ENCODE results near the gene SRP14.

The SRP14 gene

GRCh38 chr15:40058476-40059140 is 19.6 kb upstream of the SRP14 start:
- peak; percentile 51 for DNase-seq (ENCODE audit: low spot score)
- Histone ChIP-seq H3K4me3 (ENCODE audit: severe bottlenecking) (no peak overlapping the region), H3K4me1 (ENCODE audit: insufficient read depth, poor library complexity, severe bottlenecking) (peaks cover 24% of the 10 kb centered on the region), H3K27me3 (ENCODE audit: insufficient read depth, poor library complexity, severe bottlenecking) (no peaks in the 10 kb centered on the region), H3K27ac (ENCODE audit: poor library complexity, severe bottlenecking) (no peak overlapping the region), H3K36me3 (ENCODE audit: low read depth) (no peaks in the 10 kb centered on the region), H3K9me3 (ENCODE audit: severe bottlenecking) (no peaks in the 10 kb centered on the region)
- TF ChIP-seq CTCF (IDR thresholded peaks at IDR 0.05; ENCODE audit: poor library complexity, severe bottlenecking): no peak
- ATAC-seq (ENCODE audit: low read depth): no peak

- H3K36me3 ChIP-seq (ENCODE audit: low read depth): no peaks in the 10 kb centered on the region
- H3K27me3 ChIP-seq (ENCODE audit: insufficient read depth, poor library complexity, severe bottlenecking): no peaks in the 10 kb centered on the region
- no peak overlapping the region for H3K4me3 ChIP-seq (ENCODE audit: severe bottlenecking)
- peak overlapping the region; percentile 19 for H3K27ac ChIP-seq (ENCODE audit: poor library complexity, severe bottlenecking)
- H3K4me1 ChIP-seq (ENCODE audit: insufficient read depth, poor library complexity, severe bottlenecking): peaks cover 18% of the 10 kb centered on the region
- H3K9me3 ChIP-seq (ENCODE audit: severe bottlenecking): no peaks in the 10 kb centered on the region
- DNase-seq (ENCODE audit: low spot score) (no peak), ATAC-seq (ENCODE audit: low read depth) (peak; percentile 15)
- no peak for TF ChIP-seq CTCF (IDR thresholded peaks at IDR 0.05; ENCODE audit: poor library complexity, severe bottlenecking)
Observed at GRCh38 chr15:40055576-40056293, 16.8 kb upstream of the SRP14 start.

GRCh38 chr15:40054855-40055575 is 16.0 kb upstream of the SRP14 start:
- no peaks in the 10 kb centered on the region for H3K36me3 ChIP-seq (ENCODE audit: low read depth)
- peaks cover 18% of the 10 kb centered on the region for H3K4me1 ChIP-seq (ENCODE audit: insufficient read depth, poor library complexity, severe bottlenecking)
- H3K9me3 ChIP-seq (ENCODE audit: severe bottlenecking): no peaks in the 10 kb centered on the region
- no peak for DNase-seq (ENCODE audit: low spot score)
- ATAC-seq (ENCODE audit: low read depth): peak; percentile 67
- no peak overlapping the region for H3K4me3 ChIP-seq (ENCODE audit: severe bottlenecking)
- H3K27ac ChIP-seq (ENCODE audit: poor library complexity, severe bottlenecking): peak overlapping the region; percentile 19
- TF ChIP-seq CTCF (IDR thresholded peaks at IDR 0.05; ENCODE audit: poor library complexity, severe bottlenecking): no peak
- no peaks in the 10 kb centered on the region for H3K27me3 ChIP-seq (ENCODE audit: insufficient read depth, poor library complexity, severe bottlenecking)

- no peaks in the 10 kb centered on the region for H3K27me3 ChIP-seq (ENCODE audit: insufficient read depth, poor library complexity, severe bottlenecking)
- H3K36me3 ChIP-seq (ENCODE audit: low read depth): no peaks in the 10 kb centered on the region
- peaks cover 18% of the 10 kb centered on the region for H3K4me1 ChIP-seq (ENCODE audit: insufficient read depth, poor library complexity, severe bottlenecking)
- DNase-seq (ENCODE audit: low spot score): no peak
- no peaks in the 10 kb centered on the region for H3K9me3 ChIP-seq (ENCODE audit: severe bottlenecking)
- ATAC-seq (ENCODE audit: low read depth): no peak; the same call in 2 of the 3 replicates
- no peak for TF ChIP-seq CTCF (IDR thresholded peaks at IDR 0.05; ENCODE audit: poor library complexity, severe bottlenecking)
- H3K27ac ChIP-seq (ENCODE audit: poor library complexity, severe bottlenecking): peak overlapping the region; percentile 19
- H3K4me3 ChIP-seq (ENCODE audit: severe bottlenecking): no peak overlapping the region
Observed at GRCh38 chr15:40054605-40054854, 15.5 kb upstream of the SRP14 start.
